Left cardiac atrium (tissue), 4 donors: Measurements from ENCODE around the gene ATAD2B. TPM values are rescaled to one million over a fixed set of nuclear protein-coding genes. Genes with fewer than 3 reads are reported as not detected.

Experiments
- ATAC-seq, 2 donors: fragments of 200-7000 bp; cut with Tn5 transposase; one replicate each; pipeline ENCODE4 v1.9.1; 2020; ENCODE audit warnings: mild to moderate bottlenecking in 2 of 2, moderate library complexity in 2 of 2
- DNase-seq: peaks from one replicate; pipeline ENCODE4 v3.0.0-alpha.2; 2020
- intact Hi-C, 2 donors: fragments of 100-400 bp; cut with DNase I; formaldehyde crosslinking; loops; one replicate each; pipeline versions ENCODE4 v1.14.1 to v1.15.1; 2022 to 2023
- total RNA-seq, 2 donors: library from RNA; stranded (reverse); fragmentation: NEBNext Ultra II Directional; extraction: Animal tissue kit (Norgen Biotek cat#: 25700); gene quantifications; one replicate each; pipeline ENCODE4 v1.2.1, GENCODE V29; 2021
- donor health status: DM: no; HTN: yes; CAD: no.
- donor health status: DM: no; HTN: yes; CAD: no; lungs with severe emphysema.
- donor health status: DM: yes; HTN: yes; CAD: no.
- donor health status: Dilated cardiomyopathy.

Gene ATAD2B
- total RNA-seq, 2 donors from 2014 or later, result 6.5 to 12.1 TPM

DNA sequence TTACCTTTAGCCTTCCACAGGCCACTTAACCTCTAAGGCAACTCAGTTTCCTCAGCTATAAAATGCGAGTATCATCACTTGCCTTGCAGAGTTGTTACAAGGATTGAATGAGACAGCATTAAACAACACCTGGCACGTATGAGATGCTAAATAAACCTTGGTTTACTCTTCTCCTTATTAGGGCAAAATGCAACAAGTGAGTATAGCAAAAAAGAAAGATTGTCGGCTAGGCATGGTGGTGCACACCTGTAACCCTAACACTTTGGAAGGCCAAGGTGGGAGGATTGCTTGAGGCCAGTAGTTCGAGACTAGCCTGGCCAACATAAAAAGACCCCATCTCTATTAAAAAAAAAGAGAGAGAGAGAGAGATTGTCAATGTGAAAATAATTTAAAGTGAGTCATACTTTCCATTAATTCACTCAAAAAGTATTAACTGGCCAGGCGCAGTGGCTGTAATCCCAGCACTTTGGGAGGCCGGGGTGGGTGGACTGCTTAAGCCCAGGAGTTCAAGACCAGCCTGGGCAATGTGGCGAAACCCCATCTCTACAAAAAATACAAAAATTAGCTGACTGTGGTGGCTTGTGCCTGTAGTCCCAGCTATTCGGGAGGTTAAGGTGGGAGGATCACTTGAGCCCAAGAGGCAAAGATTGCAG lies 8.0 kb downstream of the ATAD2B start:
- DNase-seq, result no peak
- intact Hi-C loops, result no loop called here
- ATAC-seq, result no peak

DNA sequence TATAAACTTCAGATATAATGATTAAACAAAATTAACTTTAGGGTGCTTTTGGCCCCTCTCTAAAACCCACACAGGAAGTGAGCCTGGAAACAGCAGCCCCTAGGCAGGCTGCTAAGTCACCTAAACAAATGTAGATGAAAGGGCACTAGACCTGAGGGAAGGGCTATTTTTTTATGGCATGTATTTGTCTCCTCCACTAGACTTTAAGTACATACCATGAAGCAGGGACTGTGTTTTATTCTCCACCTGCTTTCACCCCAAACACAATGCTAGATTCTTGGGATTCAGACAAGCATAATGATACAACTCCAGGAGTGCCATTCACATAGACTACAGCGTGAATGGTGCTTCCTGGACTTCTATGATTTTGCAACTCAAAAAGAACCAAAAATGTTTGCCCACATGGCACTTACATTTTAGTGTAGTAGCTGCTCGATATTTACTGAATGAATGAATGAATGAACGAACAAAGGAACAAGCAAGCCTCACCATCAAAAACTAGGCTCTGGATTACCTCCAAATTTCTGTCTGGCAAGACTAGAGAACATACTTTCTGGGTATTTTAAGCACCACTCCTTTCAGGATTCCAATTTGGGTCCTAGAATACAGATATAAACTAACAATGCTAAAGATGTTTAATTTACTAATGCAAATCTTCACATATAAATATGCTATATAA lies 10.1 kb downstream of the ATAD2B start:
- intact Hi-C loops, result no loop called here
- ATAC-seq, result no peak
- DNase-seq, result no peak

DNA sequence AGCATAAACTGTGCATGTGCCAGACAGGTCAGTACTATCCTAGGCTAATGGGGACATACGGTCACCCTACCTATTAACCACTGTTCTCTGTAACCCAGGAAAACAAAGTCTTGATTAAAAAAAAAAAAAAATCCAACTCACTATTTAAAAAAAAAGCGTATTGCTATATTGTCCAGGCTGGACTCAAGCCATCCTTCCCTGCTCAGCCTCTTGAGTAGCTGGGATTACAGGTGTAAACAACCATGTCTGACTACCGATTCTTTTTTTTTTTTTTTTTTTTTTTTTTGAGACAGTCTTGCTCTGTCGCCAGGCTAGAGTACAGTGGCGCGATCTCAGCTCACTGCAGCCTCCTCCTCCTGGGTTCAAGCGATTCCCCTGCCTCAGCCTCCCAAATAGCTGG lies 11.6 kb downstream of the ATAD2B start:
- intact Hi-C loops, result no loop called here
- ATAC-seq, result no peak

DNA sequence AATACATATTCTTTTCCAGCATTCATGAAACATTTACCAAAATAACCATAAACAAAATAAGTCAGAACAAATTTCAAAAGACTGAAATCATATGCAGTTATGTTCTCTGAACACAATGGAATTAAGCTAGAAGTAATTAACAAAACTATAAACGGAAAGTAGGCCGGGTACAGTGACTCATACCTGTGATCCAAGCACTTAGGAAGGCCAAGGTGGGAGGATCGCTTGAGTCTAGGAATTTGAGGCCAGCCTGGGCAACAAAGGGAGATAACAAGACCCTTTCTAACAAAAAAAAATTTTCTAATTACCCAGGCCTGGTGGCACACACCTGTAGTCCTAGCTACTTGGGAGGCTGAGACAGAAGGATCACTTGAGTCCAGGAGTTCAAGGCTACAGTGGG lies 14.9 kb downstream of the ATAD2B start:
- no peak for ATAC-seq

More for the DNA sequence above, 11.6 kb downstream of the ATAD2B start:
- no peak for DNase-seq

DNA sequence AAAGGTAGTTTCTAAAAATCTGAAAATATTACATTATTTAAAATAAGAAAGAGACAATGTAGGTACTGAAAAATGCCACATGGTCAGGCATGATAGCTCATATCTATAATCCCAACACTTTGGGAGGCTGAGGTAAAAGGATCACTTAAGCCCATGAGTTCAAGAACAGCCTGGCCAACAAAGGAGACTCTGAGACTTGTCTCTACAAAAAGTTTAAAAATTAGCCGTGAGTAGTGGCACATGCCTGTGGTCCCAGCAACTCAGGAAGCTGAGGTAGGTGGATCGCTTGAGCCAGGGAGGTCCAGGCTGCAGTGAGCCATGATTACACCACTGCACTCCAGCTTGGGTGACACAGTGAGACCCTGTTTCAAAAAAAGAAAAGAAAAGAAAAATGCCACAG lies 21.8 kb downstream of the ATAD2B start:
- intact Hi-C loops, result no loop called here
- no peak for DNase-seq
- no peak for ATAC-seq

More for the DNA sequence above, 14.9 kb downstream of the ATAD2B start:
- intact Hi-C loops, result no loop called here
- DNase-seq, result no peak

DNA sequence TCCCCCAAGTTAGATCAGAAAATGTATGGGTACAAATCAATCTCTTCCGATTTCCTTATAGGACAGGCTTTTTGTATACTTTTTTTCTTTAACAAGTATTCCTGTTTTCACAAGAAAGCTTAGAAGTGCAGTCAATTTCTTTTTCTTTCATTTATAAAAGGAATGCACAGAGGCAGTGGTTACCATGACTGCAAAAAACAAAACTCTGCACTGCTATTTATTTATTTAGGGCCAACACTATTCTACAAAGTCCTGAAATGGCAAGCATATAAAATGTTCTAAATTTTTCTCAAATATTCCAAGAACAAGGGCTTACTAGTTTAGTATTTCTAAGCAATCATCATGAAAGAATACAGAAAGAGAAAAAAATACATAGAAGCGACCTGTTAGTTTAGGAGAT lies 22.2 kb downstream of the ATAD2B start:
- intact Hi-C loops, result no loop called here
- ATAC-seq (peak in 1 of 2 donors; percentile 72), DNase-seq (no peak)

DNA sequence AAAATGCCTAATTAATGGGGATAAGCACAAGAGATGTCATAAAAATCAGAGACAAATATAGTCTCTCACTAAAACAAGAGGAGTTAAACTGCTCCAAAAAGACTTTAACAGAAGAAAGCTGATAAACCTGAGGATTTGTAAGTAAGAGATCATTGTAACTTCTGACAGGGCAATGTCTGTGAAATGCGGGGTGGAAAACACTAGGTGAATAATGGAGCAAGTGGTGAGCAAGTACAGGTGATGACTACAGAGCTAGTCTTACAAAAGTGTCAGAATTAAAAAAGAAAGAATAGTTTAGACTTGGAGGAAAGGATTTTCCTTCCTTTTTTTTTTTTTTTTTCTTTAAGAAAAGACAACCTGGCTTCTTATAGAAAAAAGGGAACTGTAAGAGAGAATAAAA lies 22.7 kb downstream of the ATAD2B start:
- DNase-seq (no peak), ATAC-seq (peak in 1 of 2 donors; percentile 75)

DNA sequence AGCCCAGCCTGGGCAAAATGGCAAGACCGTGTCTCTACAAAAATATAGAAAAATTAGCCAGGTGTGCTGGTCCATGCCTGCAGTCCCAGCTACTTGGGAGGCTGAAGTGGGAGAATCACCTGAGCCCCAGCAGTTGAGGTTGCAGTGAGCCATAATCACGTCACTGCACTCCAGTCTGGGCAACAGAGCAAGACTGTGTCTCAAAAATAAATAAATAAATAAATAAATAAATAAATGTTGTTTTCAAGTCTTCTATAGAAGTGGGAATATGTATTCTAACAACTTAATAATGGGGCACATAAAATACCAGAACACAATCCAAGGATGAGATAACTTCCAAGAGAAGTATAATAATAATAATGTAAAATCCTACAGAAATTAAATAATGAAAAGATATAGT lies 23.9 kb downstream of the ATAD2B start:
- intact Hi-C loops, result no loop called here
- ATAC-seq, result no peak
- no peak for DNase-seq

More for the DNA sequence above, 22.7 kb downstream of the ATAD2B start:
- intact Hi-C loops, result no loop called here

DNA sequence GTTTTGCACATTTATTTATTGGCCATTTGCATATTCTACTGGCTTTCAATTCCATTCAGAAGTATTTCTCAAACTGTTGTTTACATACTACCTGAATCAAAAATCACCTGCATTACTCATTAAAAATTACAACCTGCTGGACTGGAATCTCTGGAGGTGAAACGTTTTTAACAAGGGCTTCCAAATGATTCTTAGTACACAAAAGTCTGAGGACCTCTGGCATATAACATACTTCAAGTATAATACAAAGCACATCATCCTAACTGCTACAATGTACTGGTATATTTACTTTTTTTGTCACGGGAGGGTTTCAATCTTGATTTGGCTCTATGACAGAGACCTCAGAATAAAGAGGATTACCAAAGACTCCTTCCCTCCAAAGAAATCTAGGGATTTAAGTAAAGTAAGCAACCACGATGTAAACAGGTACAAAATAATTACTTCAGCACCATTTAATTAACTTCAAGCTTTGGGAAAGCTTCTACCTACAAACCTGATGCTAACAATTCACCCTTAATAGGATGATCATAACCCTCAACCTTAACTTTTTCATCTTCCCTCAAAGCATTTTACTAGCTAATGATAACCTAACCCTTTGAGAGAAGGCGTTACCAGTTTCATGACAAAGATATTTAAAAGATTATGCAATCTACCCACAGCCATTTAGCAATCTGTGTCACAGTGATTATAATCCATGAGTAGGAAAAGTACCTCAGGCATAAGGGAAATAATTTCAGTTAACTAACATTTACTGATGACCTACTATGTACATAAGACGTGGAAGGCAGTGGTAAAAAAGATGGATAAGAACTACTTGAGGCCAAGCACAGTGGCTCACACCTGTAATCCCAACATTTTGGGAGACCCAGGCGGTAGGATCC lies 24.7 kb downstream of the ATAD2B start:
- DNase-seq, result no peak
- no peak for ATAC-seq
- intact Hi-C loops, result no loop called here

DNA sequence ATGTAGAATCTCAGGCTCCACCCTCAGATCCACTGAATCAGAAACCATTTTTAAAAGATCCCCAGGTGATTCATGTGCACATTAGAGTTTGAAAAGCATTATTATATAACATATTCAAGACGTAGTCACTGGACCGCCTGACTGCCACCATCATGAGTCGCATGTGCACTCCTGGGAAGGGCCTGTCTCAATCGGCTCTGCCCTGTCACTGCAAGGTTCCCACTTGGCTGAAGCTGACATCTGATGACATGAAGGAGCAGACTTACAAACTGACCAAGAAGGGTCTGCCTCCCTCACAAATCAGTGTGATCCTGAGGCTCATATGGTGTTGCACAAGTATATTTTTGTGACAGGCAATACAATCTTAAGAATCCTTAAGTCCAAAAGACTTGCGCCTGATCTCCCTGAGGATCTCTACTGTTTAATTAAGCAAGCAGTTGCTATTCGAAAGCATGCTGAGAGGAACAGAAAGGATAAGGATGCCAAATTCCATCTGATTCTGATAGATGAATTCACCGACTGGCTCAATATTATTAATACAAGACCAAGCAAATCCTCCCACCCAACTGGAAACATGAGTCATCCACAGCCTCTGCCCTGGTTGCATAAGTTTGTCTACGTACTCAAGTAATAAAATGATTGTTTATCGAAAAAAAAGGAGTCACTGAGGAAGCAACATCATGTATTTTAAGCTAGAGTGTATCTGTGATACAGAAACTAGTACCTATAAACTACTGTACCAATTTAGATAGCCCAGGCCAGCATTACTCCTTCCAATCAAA lies 26.2 kb downstream of the ATAD2B start:
- intact Hi-C loops, result no loop called here
- ATAC-seq (peak; percentile 34 to 59), DNase-seq (no peak)

DNA sequence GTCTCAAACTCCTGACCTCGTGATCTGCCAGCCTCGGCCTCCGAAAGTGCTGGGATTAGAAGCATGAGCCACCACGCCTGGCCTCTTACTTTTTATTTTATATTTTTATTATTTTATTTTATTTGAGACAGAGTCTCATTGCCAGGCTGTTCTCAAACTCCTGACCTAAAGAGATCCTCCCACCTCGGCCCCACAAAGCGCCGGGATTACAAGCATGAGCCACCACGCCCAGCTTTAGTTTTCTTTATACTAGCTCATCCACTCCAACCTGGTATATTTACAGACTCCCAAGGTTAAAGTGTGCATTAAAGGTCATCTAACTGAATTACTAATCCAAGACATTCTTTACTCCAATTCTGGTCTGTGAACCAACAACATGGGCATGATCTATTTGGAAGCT lies 26.8 kb downstream of the ATAD2B start:
- ATAC-seq, result no peak
- no peak for DNase-seq
- intact Hi-C loops, result no loop called here

DNA sequence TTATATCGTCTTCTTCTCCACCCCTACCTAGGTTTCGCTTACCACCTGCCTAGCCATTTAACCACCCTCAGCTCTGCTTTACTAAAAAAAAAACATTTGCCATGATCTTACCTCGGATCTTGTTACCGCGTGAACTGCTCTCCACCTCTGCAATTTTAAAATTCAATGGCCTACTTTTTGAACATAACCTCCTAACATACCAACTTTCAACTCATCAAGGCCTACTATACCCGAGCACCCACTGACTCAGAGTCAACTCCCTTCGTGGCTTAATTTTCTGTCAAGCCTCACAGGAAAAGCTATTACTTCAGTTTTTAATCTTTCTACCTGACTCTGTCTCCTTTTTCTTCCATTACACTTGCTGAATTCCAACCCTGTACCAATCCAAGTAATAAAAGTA lies 55.7 kb downstream of the ATAD2B start:
- ATAC-seq, result no peak
- intact Hi-C loops, result no loop called here
- DNase-seq, result no peak

DNA sequence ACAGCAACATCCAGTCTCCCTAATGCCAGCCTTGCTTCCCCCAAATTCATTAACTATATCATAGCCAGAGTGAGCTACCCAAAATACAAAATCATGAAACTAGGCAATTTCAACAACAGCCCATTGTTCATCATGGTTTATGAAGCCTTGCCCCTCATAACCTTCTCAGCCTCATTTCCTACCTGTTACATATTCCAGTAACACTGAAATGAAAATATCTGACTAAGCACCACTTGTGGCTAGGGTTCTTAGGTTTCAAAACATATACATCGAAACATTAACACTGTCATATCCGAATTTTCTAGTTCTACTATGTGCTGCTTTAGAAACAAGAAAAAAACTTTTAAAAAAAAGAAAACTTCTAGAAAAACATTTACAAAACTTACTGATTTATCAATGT lies 59.5 kb downstream of the ATAD2B start:
- intact Hi-C loops, result no loop called here
- ATAC-seq, result no peak
- no peak for DNase-seq

DNA sequence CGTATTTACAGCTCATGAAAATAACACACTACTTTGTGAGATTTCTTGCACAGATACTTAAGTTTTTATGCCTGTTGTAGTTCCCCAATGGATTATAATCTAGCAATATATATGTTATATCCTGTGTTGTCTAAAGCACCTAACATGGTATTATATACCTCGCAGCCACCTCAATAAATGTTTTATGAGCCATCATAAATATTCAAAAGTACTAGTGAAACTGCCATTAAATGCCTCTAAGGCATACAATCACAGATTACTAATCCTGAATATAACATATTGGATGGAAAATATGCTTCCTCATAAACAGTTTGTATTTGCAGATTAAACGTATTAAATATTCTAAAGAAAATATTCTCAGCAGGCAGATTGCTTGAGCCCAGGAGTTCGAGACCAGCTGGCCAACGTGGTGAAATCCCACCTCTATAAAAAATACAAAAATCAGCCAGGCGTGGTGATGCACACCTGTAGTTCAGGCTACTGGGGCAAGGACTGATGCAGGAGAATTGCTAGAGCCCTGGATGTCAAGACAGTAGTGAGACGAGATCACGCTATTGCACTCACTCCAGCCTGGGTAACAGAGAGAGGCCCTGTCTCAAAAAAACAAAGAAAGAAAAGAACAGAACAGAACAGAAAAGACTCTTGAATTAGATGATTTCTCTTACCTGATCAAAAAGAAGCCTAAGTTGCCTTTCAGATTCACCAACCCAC lies 64.1 kb downstream of the ATAD2B start:
- intact Hi-C loops, result no loop called here
- ATAC-seq (no peak), DNase-seq (no peak)

DNA sequence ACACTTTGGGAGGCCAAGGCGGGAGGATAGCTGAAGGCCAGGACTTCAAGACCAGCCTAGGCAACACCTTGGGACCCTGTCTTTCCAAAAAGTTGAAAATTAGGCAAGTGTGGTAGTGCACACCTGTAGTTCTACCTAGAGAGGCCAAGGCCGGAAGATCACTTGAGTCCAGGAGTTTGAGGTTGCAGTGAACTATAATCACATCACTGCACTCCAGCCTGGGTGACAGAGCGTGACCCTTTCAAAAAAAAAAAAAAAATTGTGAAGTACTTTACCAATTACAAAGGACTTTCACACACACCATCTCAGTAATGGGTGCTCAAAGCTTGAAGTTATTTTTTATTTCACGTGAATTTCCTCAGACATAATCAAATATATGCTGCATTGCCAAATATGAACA lies 65.0 kb downstream of the ATAD2B start:
- DNase-seq (no peak), ATAC-seq (no peak)
- intact Hi-C loops, result no loop called here

DNA sequence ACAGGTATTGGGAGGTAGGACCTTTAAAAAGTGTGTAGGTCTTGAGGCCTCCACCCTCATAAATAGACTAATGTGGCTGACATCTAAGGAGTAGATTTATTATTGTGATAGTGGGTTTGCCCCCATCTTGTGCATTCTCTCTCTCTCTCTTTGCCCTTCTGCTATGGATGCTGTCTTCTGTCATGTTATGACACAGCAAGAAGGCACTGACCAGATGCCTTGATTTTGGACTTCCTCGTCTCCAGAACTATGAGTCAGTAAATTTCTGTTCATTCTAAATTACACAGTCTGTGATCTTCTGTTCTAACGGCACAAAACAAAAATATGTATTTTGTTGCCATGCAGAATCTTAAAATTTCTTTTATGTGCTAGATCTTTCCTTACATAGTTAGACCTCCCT lies 66.9 kb downstream of the ATAD2B start:
- ATAC-seq, result no peak
- DNase-seq, result no peak
- intact Hi-C loops, result no loop called here

DNA sequence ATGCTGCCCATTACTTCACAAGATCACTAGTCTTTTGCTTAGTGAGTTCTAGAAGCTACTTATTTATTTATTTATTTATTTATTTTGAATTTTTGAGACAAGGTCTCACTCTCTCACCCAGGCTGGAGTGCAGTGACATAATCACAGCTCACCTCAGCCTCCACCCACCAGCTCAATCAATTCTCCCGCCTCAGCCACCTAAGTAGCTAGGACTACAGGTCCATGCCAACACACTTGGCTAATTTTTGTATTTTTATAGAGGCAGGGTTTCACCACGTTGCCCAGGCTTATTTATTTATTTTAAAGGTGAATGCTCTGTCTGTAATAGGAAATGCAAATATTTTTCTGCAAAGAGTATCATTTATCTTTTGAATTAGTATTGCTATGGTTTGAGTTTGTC lies 67.7 kb downstream of the ATAD2B start:
- intact Hi-C loops, result no loop called here
- DNase-seq (no peak), ATAC-seq (no peak)

DNA sequence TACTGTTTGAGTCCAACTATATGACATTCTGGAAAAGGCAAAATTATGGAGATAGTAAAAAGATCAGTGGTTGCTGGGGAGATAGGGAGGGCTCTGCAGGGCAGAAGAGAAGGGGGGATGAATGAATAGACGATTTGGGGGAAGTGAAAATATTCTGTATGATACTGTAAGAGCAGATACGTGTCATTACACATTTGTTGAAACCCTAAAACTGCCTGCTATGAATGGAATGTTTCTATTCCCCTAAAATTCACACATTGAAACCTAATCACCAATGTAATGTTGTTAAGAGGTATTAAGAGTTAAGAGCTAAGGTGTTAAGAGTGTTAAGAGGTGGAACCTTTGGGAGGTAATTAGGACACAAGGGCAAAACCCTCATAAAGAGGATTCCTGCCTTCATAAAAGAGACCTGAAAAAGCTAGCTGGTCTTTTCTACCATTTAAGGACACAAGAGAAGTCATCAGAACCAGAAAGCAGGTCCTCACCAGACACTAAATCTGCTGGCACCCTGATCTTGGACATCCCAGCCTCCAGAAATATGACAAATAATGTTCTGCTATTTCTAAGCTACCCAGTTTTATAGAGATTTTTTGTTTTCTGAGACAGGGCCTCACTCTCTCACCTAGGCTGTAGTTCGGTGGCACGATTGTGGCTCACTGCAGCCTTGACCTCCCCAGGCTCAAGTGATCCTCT lies 76.2 kb downstream of the ATAD2B start:
- no peak for DNase-seq
- ATAC-seq, result no peak
- intact Hi-C loops, result no loop called here
